Neural cell (in vitro differentiated cells): ENCODE data around the gene ATP6V1G3. TPM values are rescaled to one million over a fixed set of nuclear protein-coding genes. Genes with fewer than 3 reads are reported as not detected.
"Not testable (repeated sequence)": the region's sequence is repeated elsewhere in the genome, so short reads cannot be mapped to it uniquely, and the experiment has no call there.

Experiments
- H2AFZ ChIP-seq: fragments of 200-600, 300-800 bp; sonication (generic), shearing (Covaris generic); 2 replicates; pipeline ENCODE4 v1.6.0; 2014; ENCODE audit warnings: low read depth, mild to moderate bottlenecking, antibody characterized with exemption, low read length, moderate library complexity
- H3F3A ChIP-seq: fragments of 200-600 bp; shearing (Covaris generic); 2 replicates; pipeline ENCODE4 v1.6.1; 2016; ENCODE audit warnings: mild to moderate bottlenecking, moderate library complexity, mixed read lengths, antibody characterized with exemption, low read length; ENCODE audit not compliant: insufficient read depth, poor library complexity, severe bottlenecking
- H3K27ac ChIP-seq: fragments of 200-600, 300-800 bp; sonication (generic), shearing (Covaris generic); 2 replicates; pipeline ENCODE4 v1.5.1; 2014; ENCODE audit warnings: mild to moderate bottlenecking, low read length, moderate library complexity
- H3K27me3 ChIP-seq: fragments of 300-800, 200-600 bp; sonication (generic), shearing (Covaris generic); 2 replicates; pipeline ENCODE4 v1.6.0; 2014; ENCODE audit warnings: mild to moderate bottlenecking, low read depth, low read length, moderate library complexity; ENCODE audit not compliant: insufficient read depth
- H3K36me3 ChIP-seq: fragments of 300-800, 200-600 bp; sonication (generic), shearing (Covaris generic); 2 replicates; pipeline ENCODE4 v1.5.1; 2014; ENCODE audit warnings: mild to moderate bottlenecking, antibody characterized with exemption, low read length, moderate library complexity; ENCODE audit not compliant: insufficient read depth
- H3K4me2 ChIP-seq: fragments of 300-800, 200-600 bp; sonication (generic), shearing (Covaris generic); 2 replicates; pipeline ENCODE4 v1.6.0; 2014; ENCODE audit warnings: mild to moderate bottlenecking, low read length
- H3K4me3 ChIP-seq: fragments of 300-800, 200-600 bp; sonication (generic), shearing (Covaris generic); 2 replicates; pipeline ENCODE4 v1.5.1; 2014; ENCODE audit warnings: mild to moderate bottlenecking, low read length, moderate library complexity
- H3K79me2 ChIP-seq: fragments of 200-600 bp; shearing (Covaris generic); replicated peaks from 2 replicates; pipeline ENCODE4 v1.6.0; 2014; ENCODE audit warnings: mild to moderate bottlenecking, low read length, moderate library complexity; ENCODE audit not compliant: insufficient read depth
- H3K9ac ChIP-seq: fragments of 300-800, 200-600 bp; sonication (generic), shearing (Covaris generic); 2 replicates; pipeline ENCODE4 v1.6.1; 2016; ENCODE audit warnings: mild to moderate bottlenecking, low read length, mixed read lengths
- H3K9me2 ChIP-seq: fragments of 200-600 bp; shearing (Covaris generic); 2 replicates; pipeline ENCODE4 v1.6.1; 2016; ENCODE audit warnings: mild to moderate bottlenecking, low read length, mixed read lengths; ENCODE audit not compliant: insufficient read depth
- H3K9me3 ChIP-seq: fragments of 200-600, 300-800 bp; sonication (generic), shearing (Covaris generic); 2 replicates; pipeline ENCODE4 v1.6.1; 2016; ENCODE audit warnings: mild to moderate bottlenecking, mixed run types, low read length, moderate library complexity, mixed read lengths
- H4K20me1 ChIP-seq: fragments of 200-600 bp; shearing (Covaris generic); 2 replicates; pipeline ENCODE4 v1.6.1; 2016; ENCODE audit warnings: mild to moderate bottlenecking, mixed run types; ENCODE audit not compliant: insufficient read depth
- EP300 ChIP-seq: fragments of 450-650 bp; conservative IDR thresholded peaks from 2 replicates; pipeline ENCODE4 v1.6.1; 2014; ENCODE audit warnings: antibody characterized with exemption, mild to moderate bottlenecking, moderate library complexity; ENCODE audit not compliant: poor library complexity, severe bottlenecking
- EZH2 ChIP-seq: fragments of 200-600, 300-800 bp; shearing (Covaris generic), sonication (generic); IDR thresholded peaks from 2 replicates; pipeline ENCODE4 v1.6.1; 2014; ENCODE audit warnings: antibody characterized with exemption, low read length, borderline replicate concordance, mild to moderate bottlenecking; ENCODE audit not compliant: insufficient read depth, poor library complexity, severe bottlenecking
- MXI1 ChIP-seq: fragments of 450-650 bp; conservative IDR thresholded peaks from 2 replicates; pipeline ENCODE4 v1.6.1; 2014; ENCODE audit warnings: antibody characterized with exemption, mild to moderate bottlenecking; ENCODE audit not compliant: poor library complexity, severe bottlenecking
- POLR2AphosphoS5 ChIP-seq: IDR thresholded peaks from 2 replicates; pipeline ENCODE4 v1.6.1; 2012
- RAD21 ChIP-seq: fragments of 450-650 bp; conservative IDR thresholded peaks from 2 replicates; pipeline ENCODE4 v1.6.1; 2014; ENCODE audit warnings: antibody characterized with exemption, mild to moderate bottlenecking, moderate library complexity
- SMC3 ChIP-seq: fragments of 450-650 bp; conservative IDR thresholded peaks from 2 replicates; pipeline ENCODE4 v1.6.1; 2014; ENCODE audit warnings: antibody characterized with exemption, mild to moderate bottlenecking, moderate library complexity; ENCODE audit not compliant: poor library complexity
- TAF1 ChIP-seq: IDR thresholded peaks from 2 replicates; pipeline ENCODE4 v1.6.1; 2012; ENCODE audit warnings: low read depth
- polyA plus RNA-seq: library from polyadenylated mRNA; depleted of rRNA; stranded (reverse); fragments of >200 nt; gene quantifications from 2 replicates; pipeline ENCODE4 v1.2.3, GENCODE V29; 2014
- TF ChIP-seq, protein P1 (sequence below): fragments of 450-650 bp; IDR thresholded peaks from 2 replicates; pipeline ENCODE4 v1.5.1; 2014; ENCODE audit warnings: antibody characterized with exemption, mild to moderate bottlenecking, moderate library complexity; ENCODE audit not compliant: poor library complexity, severe bottlenecking
- TF ChIP-seq, protein P2 (sequence below): IDR thresholded peaks from 2 replicates; pipeline ENCODE4 v1.6.1; 2012; ENCODE audit warnings: borderline replicate concordance

The ATP6V1G3 gene
- polyA plus RNA-seq, 1 donor from 2014 or later: not detected

DNA sequence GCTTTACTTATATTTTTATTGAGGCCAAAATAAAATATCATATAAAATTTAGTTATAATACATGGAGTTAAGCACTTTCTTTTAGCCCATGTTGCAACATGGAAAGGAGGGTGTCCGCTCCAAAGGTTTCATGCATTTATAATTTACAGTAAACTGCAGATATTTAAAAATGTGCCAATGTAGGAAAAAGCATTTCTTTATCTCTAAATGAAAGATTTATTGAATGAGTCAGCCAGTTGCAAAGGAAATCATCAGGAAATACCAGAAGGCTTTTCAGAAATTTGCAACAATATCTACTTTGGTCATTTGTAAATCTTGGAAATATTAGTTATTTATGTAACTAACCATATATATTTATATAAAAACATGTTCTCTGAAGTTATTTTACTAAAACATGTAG is 12.1 kb downstream of the ATP6V1G3 start:
- Histone ChIP-seq H3K4me3 (no peak overlapping the region), H3K27ac (no peak overlapping the region), H4K20me1 (no peaks in the 10 kb centered on the region), H3K9me3 (no peaks in the 10 kb centered on the region), H3K9ac (no peak overlapping the region), H2AFZ (no peak overlapping the region), H3K4me2 (no peak overlapping the region), H3K79me2 (no peaks in the 10 kb centered on the region), H3F3A (peaks cover 7% of the 10 kb centered on the region), H3K36me3 (no peaks in the 10 kb centered on the region), H3K9me2 (no peaks in the 10 kb centered on the region), H3K27me3 (no peaks in the 10 kb centered on the region)
- TF ChIP-seq MXI1: no peak
- TF ChIP-seq TAF1: no peak
- TF ChIP-seq SMC3: no peak
- TF ChIP-seq, protein P1, sequence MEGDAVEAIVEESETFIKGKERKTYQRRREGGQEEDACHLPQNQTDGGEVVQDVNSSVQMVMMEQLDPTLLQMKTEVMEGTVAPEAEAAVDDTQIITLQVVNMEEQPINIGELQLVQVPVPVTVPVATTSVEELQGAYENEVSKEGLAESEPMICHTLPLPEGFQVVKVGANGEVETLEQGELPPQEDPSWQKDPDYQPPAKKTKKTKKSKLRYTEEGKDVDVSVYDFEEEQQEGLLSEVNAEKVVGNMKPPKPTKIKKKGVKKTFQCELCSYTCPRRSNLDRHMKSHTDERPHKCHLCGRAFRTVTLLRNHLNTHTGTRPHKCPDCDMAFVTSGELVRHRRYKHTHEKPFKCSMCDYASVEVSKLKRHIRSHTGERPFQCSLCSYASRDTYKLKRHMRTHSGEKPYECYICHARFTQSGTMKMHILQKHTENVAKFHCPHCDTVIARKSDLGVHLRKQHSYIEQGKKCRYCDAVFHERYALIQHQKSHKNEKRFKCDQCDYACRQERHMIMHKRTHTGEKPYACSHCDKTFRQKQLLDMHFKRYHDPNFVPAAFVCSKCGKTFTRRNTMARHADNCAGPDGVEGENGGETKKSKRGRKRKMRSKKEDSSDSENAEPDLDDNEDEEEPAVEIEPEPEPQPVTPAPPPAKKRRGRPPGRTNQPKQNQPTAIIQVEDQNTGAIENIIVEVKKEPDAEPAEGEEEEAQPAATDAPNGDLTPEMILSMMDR: no peak
- no peak for TF ChIP-seq RAD21
- no peak for TF ChIP-seq POLR2AphosphoS5
- TF ChIP-seq EZH2: no peak
- TF ChIP-seq, protein P2, sequence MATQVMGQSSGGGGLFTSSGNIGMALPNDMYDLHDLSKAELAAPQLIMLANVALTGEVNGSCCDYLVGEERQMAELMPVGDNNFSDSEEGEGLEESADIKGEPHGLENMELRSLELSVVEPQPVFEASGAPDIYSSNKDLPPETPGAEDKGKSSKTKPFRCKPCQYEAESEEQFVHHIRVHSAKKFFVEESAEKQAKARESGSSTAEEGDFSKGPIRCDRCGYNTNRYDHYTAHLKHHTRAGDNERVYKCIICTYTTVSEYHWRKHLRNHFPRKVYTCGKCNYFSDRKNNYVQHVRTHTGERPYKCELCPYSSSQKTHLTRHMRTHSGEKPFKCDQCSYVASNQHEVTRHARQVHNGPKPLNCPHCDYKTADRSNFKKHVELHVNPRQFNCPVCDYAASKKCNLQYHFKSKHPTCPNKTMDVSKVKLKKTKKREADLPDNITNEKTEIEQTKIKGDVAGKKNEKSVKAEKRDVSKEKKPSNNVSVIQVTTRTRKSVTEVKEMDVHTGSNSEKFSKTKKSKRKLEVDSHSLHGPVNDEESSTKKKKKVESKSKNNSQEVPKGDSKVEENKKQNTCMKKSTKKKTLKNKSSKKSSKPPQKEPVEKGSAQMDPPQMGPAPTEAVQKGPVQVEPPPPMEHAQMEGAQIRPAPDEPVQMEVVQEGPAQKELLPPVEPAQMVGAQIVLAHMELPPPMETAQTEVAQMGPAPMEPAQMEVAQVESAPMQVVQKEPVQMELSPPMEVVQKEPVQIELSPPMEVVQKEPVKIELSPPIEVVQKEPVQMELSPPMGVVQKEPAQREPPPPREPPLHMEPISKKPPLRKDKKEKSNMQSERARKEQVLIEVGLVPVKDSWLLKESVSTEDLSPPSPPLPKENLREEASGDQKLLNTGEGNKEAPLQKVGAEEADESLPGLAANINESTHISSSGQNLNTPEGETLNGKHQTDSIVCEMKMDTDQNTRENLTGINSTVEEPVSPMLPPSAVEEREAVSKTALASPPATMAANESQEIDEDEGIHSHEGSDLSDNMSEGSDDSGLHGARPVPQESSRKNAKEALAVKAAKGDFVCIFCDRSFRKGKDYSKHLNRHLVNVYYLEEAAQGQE: no peak
- TF ChIP-seq EP300: no peak

DNA sequence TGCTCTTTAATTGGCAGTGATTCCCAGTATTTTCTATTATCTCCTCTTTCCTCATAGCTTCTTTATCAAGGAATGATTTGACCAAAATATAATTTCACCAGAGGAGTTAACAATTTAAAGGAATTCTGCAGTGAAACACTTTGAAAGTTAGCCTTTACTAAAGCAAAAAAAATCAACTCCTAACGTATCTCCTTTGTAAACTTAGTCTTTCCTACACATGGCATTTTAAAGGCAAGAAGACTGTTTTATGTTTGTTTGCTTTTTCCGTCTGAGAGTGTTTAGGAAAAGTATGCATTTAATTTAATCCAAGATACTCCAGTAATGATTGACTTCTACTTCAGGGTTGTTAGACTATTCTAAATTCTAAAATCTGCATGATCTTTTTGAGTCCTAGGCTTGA is 15.9 kb downstream of the ATP6V1G3 start:
- Histone ChIP-seq H3K27ac (no peak overlapping the region), H3K9ac (no peak overlapping the region), H3K9me2 (no peaks in the 10 kb centered on the region), H3K9me3 (no peaks in the 10 kb centered on the region), H3K4me3 (no peak overlapping the region), H3F3A (peaks cover 3% of the 10 kb centered on the region), H3K27me3 (no peaks in the 10 kb centered on the region), H4K20me1 (no peaks in the 10 kb centered on the region), H3K36me3 (no peaks in the 10 kb centered on the region), H2AFZ (no peak overlapping the region), H3K4me2 (no peak overlapping the region), H3K79me2 (no peaks in the 10 kb centered on the region)
- TF ChIP-seq SMC3 (no peak), POLR2AphosphoS5 (no peak), EP300 (no peak), RAD21 (no peak)

DNA sequence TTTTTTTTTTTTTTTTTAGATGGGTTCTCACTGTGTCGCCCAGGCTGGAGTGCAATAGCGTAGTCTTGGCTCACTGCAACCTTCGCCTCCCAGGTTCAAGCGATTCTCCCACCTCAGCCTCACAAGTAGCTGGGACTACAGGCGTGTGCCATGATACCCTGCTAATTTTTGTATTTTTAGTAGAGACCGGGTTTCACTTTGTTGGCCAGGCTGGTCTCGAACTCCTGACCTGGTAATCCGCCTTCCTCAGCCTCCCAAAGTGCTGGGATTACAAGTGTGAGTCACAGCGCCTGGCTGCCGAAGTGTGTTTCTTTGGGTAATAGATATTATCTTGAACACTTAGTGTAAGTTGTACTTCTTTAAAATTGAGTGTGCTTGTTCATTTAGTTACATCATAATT is 16.4 kb downstream of the ATP6V1G3 start:
- H3K4me2 ChIP-seq, H3K79me2 ChIP-seq, H3F3A ChIP-seq, H3K27ac ChIP-seq, H3K36me3 ChIP-seq, H3K9ac ChIP-seq, H3K27me3 ChIP-seq, H2AFZ ChIP-seq, H3K4me3 ChIP-seq, H3K9me3 ChIP-seq, H3K9me2 ChIP-seq, H4K20me1 ChIP-seq: not testable (repeated sequence)
